GM12865 (cell line): Measurements from ENCODE around the gene HOXA9.

Experiments
- DNase-seq: peaks from one replicate; pipeline ENCODE4 v3.0.0; 2010; ENCODE audit warnings: low read depth
- H3K4me3 ChIP-seq: 2 replicates; pipeline ENCODE4 v1.5.1; 2011; ENCODE audit warnings: mild to moderate bottlenecking, low read depth, low read length, control low read depth
- TF ChIP-seq, protein P1 (sequence below): IDR thresholded peaks from 2 replicates; pipeline ENCODE4 v1.5.1; 2011; ENCODE audit warnings: low read length, control low read depth, low read depth, inconsistent platforms; ENCODE audit not compliant: insufficient read depth; ENCODE audit errors: missing control alignments

HOXA9 gene

DNA sequence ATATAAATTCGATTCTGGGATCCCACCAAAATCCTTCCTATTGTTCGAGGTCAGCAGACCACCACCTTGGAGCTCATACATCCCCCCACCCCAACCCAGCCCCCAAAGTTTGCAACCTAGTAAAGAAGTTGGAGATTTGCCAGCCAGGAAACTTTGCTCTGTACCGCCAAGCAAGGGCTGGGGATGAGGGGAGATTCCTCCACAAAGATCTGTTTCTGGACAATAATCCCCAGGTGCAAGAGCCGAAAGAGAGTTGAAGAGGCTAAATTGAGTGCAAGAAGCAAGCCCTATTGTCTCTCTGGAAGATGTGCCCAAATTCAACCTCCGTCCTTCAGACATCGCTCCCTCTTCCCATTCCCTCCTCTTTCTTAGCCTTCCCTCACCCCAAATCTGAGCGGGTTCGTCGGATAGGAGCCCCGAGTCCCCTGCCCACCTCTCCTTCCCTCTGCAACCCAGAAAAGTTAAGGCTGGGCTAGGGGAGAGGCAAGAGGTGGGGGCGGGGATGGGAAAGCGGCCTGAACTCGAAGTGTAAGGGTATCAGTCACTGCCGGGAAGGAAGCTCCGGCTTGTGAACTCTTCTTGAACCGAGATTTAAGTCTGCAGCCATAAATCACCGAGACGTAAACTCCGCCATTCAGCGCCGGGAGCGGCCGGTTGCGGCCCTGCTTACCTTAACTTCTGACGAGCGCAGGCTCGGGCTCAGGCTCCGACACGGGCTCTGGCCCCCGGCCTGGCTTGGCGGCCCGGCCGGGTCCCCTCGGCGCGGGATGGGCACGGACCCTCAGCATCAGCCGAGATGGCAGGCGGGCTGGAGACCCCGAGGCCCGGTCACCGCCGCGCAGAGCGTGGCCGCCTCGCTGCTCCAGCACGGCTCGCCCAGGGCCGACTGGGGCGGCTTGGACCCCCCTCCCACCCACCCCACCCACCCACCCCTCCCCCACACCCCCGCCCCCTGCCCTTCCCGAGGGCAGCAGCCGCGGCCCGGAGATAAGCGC, 52.1 kb downstream of the HOXA9 start:
- no peak overlapping the region for H3K4me3 ChIP-seq
- DNase-seq, result no peak
- TF ChIP-seq, protein P1, sequence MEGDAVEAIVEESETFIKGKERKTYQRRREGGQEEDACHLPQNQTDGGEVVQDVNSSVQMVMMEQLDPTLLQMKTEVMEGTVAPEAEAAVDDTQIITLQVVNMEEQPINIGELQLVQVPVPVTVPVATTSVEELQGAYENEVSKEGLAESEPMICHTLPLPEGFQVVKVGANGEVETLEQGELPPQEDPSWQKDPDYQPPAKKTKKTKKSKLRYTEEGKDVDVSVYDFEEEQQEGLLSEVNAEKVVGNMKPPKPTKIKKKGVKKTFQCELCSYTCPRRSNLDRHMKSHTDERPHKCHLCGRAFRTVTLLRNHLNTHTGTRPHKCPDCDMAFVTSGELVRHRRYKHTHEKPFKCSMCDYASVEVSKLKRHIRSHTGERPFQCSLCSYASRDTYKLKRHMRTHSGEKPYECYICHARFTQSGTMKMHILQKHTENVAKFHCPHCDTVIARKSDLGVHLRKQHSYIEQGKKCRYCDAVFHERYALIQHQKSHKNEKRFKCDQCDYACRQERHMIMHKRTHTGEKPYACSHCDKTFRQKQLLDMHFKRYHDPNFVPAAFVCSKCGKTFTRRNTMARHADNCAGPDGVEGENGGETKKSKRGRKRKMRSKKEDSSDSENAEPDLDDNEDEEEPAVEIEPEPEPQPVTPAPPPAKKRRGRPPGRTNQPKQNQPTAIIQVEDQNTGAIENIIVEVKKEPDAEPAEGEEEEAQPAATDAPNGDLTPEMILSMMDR, result no peak
